Measurements from ENCODE around the gene FRMD4A.
"Not testable (repeated sequence)": the region's sequence is repeated elsewhere in the genome, so short reads cannot be mapped to it uniquely, and the experiment has no call there.

FRMD4A gene

DNA sequence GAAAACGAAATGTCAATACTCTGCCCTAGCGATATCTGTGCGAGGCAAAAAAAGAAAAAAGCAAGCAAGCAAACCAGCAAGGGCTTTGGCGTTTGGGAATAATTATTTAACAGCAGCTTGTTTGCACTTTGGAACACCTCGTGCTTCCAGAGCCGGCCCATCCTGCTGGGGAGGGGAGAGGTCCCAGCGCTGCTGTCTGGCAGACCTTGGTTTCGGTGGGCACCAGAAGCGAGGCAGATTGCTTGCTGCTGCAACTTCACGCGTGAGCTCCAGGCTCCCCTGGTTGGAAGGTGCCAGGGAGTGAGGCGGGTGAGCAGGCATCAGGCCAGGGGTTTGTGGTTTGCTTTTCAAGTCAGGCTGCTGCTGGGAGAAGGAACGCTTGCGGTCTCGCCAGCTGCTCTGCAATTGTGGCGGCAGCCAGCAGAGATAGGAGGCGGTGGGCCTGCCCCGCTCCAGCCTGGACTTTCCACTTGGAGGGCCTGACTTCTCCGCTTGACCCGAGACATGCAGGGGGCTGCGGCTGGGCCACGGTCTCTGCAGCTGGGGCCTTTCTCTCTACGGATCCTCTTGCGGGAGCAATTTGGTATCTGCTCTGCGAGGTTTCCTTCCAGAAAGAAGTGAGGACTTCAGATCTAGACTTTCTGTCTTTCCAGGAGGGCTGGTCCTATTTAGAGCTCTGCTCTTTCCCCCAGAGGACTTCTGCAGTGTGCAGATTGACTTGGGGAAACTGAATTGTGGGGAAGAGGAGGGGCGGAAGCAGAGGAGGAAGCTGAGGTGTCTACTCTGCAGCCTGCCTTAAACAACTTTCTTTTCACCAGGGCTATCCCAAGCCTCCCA is 612.6 kb downstream of the FRMD4A start:
- peak; percentile 44 for DNase-seq (ENCODE audit: low spot score)

- no peak for DNase-seq (ENCODE audit: low spot score)
These were observed 613.2 kb downstream of the FRMD4A start for GRCh38 chr10:13717571-13717935.

- DNase-seq (ENCODE audit: low spot score): no peak
These were observed 614.3 kb downstream of the FRMD4A start for GRCh38 chr10:13716081-13717071.

DNA sequence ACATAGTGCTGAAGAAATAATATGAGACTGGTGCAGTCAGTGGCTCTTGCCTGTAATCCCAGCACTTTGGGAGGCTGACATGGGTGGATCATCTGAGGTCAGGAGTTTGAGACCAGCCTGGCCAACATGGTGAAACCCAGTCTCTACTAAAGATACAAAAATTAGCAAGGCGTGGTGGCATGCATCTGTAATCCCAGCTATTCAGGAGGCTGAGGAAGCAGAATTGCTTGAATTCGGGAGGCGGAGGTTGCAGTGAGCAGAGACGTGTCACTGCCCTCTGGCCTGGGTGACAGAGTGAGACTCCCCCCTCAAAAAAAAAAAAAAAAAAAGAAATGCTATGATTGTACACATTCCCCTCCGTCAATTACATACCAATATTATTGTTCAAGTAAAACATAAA is 615.1 kb downstream of the FRMD4A start:
- not testable (repeated sequence) for DNase-seq (ENCODE audit: low spot score)

DNA sequence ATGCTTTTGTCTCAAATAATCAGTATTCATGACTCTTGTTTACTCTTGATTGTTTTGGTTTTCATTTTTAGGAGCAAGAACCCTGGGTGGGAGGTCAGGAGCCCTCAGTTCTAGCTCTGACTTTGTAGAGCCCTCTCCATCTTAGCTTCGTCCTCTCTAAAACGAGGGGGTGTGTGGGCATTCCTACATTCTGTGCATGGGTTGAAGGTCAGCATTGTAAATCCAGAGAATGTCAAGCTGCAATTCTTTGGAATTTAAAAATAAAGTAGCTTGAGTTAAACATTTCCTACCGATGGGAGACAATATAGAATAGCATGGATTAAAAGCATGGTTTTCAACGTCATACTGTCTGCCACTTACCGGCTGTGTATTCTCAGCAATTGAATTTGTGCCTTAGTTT is 615.6 kb downstream of the FRMD4A start:
- no peak for DNase-seq (ENCODE audit: low spot score)

GRCh38 chr10:13712837-13713581 is 617.7 kb downstream of the FRMD4A start:
- peak; percentile 98 for DNase-seq (ENCODE audit: low spot score)

DNA sequence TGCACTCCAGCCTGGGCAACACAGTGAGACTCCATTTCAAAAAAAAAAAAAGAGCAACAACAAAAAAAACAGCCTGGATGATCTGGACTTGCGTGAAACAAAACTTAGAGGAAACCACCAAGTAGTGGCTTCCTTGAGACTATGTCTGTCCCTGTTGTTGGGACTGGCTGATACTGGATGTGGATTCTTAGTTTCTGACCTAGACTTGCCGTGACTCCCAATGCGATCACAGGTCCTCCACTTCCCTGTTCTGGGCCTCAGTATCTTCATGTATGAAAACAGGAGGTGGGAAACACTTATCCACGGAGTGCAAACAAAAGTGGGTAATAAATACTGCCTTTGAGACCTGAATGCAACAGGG is 618.3 kb downstream of the FRMD4A start:
- no peak for DNase-seq (ENCODE audit: low spot score)

DNA sequence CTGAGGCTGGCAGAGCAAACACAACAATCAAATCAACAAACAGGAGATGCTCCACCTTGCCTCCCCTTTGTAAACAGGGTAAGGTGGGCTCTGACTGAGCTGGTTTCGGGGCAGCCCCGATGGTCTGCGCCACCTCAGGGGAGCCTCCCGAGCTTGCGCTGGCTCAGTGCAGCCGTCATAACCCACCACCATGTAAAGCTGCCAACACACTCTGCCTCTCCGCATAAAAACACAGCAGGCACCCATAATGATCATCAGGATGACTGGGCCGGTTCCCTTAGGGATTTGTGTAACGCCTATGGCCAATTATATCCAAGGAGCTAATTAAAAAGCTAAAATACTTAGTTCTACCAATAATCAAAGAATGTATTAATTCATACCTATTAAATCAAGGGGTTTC is 619.4 kb downstream of the FRMD4A start:
- no peak for DNase-seq (ENCODE audit: low spot score)

DNA sequence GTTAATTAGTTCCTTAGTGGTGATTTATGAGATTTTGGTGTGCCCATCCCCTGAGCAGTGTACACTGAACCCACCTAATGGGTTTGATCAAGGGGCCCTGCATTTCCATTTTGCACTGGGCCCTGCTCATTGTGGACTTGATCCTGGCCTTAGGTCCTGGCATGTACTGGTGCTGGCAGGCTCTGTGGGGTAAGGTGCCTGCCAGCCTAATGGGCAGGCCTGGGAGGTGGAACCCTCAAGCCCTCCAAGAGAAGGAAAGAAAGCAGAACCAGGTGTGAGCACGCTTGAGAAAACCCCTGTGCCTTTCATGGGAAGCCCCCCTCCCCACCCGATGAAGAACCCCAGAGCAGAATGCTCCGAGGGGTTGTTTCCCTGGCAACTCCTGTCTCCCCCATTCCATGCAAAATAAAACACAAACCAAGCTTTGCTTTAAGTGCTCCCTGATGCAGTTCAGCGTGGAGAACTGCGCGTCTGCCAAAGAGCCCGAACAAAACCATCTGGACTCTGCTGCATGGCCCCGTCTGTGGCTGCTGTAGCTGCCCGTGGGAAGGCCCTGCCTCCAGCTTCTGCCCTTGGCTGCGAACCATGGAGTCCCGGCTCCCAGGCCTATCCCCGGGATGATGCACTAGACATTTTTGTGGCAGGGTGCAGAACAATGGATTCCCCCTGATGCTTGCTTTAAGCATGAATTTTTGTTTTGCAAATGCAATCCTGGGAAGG is 620.6 kb downstream of the FRMD4A start:
- no peak for DNase-seq (ENCODE audit: low spot score)

DNA sequence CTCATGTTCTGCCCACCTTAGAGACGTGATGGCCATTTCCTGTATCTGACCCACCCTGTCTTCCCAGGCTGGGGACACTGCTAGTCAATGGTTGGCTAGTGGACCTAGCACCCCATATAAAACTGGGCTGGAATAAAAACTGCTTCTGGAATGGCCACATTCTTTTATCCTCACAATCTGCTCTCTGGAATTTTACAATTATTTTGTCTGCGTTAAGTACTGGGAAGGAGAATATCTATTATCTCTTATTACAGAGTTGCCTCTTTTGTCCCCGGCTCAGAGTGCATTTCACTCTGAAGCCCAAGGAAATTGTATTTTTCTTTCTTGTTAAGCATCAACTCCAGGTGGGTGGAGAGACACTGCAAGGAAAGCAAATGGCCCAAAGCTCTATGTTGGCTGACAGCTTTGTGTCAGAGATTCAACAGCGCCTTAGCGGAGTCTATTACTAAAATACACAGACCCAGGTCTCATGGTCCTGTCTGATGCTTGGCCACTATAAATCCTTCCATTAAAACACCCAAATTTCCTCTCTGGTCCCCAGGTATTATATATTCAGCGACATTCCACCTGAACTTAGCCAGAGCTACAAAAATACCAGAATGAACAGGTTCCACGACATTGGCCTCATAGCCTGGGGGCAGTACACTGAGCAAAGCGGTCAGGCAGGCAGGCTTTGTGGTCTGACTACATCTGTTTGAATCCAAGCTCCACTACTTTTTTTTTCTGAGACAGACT is 622.3 kb downstream of the FRMD4A start:
- no peak for DNase-seq (ENCODE audit: low spot score)

DNA sequence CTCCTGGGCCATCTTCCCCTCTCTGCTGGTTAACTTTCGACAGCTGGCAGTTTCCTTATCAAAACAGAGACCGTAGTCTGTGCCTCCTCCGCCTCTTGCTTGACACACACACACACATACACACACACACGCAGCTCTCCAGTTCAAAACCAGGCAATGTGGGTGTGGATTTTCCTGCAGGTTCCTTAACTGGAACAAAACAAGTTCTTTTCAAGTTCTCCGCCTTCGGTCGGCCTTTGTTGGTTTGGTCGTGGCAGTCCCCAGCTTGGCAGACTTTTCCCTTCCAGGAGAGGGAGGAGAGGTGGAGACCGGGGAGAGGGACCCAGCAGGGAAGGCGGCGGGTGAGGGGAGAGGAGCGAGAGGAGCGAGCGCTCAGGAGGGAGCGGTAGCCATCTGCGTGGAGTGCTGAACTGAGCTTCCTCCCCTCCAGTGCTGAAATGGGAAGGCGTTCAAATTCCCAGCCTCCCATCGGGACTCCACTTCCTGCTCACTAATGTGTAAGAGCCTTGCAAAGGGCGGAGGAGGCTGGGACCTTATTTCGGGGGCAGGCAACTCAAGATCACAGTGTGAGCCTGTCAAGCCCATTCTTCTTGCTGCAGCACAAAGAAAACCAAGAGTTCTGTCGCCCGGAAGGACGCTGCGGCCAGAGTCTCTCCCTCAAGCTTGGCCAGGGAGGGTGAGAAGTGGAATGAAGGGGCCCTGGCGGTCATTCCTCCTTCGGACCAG is 623.4 kb downstream of the FRMD4A start:
- DNase-seq (ENCODE audit: low spot score): peak; percentile 88

DNA sequence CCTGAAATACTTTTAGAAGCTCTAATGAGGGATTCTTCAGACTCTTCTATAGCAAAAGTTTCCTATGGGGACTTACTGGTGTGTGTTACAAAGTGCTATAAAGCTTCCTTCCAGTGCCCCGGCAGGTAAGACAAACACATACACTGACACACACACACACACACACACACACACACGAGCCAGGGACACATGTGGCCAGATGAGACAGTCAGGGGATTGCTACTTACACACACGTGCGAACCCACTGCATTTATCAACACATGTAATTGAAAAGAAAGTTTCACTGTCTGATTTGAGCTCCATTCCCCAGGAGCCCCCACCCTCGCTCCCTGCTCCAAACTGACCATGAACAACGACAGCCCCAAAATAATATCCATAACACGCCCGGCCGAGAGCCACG is 624.1 kb downstream of the FRMD4A start:
- peak; percentile 52 for DNase-seq (ENCODE audit: low spot score)

- DNase-seq (ENCODE audit: low spot score): no peak
These were observed 624.5 kb downstream of the FRMD4A start for GRCh38 chr10:13706175-13706574.

- DNase-seq (ENCODE audit: low spot score): peak; percentile 34
These were observed 625.1 kb downstream of the FRMD4A start for GRCh38 chr10:13705526-13706174.

DNA sequence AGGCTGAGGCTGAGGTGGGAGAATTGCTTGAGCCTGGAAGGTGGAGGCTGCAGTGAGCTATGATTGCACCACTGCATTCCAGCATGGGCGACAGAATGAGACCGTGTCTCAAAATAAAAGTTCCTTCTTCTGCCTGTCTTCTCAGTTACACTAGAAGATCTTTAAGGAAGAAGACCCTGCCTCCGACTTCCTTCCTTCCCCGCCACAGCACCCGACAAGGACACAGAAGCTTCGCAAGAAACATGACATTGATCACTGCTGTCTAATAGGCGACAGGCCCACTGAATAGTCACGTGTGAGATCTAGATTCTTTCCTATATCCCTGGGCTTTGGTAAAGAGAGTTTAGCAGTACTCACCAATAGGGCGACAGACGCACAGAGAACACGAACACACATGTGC is 625.8 kb downstream of the FRMD4A start:
- no peak for DNase-seq (ENCODE audit: low spot score)

GRCh38 chr10:13703997-13704536 is 626.7 kb downstream of the FRMD4A start:
- DNase-seq (ENCODE audit: low spot score): no peak

DNA sequence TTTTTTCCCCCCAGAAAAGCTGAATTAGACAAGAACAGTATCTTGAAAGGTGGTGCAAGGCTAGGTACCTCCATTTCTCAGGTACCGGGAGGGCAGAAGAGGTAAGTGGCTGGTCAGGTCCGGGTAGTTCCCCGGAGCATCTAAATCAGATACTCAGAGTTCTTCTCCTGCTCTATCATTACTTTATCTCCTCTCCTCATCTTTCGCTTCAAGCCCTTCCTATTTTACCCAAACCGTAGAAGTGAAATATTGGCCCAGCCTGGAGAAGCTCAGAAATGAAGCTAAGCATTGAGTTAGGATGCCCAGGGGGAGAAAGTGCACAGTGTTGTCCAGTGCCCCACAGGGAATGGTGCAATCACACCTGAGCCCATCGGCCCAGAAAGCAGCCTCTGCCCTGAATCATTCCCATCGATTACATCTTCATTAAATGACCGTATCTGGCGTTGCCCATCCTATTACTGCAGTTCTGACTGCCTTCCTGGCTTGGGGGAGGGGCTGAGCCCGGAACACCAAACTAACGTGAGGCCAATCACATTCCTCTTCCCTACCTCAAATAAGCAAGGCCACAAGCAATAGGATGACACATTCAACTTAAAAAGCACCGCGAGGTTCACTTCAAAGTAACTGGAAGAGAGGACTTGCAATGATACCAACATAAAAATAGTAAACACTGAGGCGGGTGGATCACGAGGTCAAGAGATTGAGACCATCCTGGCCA is 627.5 kb downstream of the FRMD4A start:
- DNase-seq (ENCODE audit: low spot score): no peak

DNA sequence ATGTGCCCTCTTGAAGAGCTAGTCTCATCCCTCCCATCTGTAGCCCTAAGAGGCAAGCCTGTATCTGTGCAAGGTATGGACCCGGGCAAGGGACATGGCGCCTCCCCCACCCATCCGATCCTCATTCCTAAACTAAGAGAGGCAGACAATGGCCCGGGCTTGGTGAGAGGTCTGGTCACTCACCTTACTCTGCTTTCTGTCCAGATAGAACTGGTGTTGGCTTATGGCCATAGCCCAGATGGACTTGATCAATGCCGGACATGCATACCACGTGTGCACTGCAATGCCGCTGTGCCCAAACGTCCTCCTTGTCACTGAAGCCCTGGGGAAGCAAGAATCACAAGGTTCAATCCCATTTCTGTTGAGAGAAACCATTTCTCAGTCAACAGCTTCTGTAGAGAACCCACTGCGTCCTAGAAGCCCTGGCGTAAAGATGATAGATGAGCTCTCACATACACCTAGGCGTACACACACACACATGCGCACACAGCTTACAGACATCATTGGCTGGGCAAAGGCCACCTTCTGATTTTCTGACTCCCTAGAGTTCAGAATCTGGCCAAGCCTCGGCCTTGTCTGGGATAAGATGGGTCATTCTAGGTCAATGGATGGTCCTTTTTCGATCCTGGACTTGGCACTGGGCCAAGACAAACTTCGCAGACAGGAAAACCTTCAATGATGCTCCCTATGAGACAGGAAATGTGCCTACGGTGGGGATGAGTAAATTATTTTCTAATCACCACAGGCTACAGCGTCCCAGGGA is 629.4 kb downstream of the FRMD4A start:
- no peak for DNase-seq (ENCODE audit: low spot score)
